NCI-H774 (cell line): ENCODE measurements around the gene STRBP.
A peak's percentile ranks its signal among the peaks of the same experiment; 100 is the strongest.
"Not testable (repeated sequence)": the region's sequence is repeated elsewhere in the genome, so short reads cannot be mapped to it uniquely, and the experiment has no call there.

Experiments
- DNase-seq: peaks from one replicate; lab custom pipeline; 2025; lab: John Stamatoyannopoulos, UW

Gene STRBP

DNA sequence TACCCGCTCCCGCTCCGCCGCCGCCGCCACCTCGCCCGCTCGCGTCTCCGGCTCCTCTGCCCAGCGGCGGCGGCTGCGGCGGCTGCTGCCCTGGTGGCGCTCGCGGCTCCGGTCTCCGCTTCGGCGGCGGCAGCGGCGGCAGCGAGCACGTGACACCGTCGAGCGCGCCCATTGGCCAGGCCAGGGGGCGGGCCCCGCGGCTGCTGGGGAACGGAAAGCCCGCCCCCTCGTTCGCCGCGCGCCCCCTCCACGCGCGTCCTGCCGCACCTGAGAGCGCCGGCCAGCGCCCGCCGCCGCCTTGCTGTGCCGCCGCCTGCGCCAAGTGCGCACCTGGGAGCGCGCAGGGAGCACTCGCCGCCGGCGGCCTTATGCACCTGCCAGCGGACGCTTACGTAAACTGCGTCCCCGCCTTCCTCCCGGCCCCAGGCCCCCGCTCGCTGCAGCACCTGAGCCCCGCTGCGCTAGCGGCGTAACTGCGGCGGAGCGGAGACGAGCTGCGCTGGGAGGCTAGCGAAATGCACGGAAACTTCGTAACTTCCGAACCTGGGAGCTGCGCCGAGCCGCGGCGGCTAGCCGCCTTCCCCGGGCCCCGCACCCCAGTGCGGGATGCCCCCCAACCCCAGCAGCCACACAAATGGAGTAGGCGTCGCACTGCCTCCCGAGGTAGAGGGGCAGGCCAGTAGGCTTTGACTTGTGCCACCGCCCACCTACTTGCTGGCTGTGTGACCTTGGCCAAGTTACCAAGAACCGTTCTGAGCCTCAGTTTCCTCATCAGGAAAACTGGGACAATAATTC, at the start of gene STRBP:
TSS of gene STRBP (minus strand) at position 122 of the 795 bp plus-strand sequence. CDS start 84,452 bp downstream, outside the sequence.
- DNase-seq, result peak; percentile 96

DNA sequence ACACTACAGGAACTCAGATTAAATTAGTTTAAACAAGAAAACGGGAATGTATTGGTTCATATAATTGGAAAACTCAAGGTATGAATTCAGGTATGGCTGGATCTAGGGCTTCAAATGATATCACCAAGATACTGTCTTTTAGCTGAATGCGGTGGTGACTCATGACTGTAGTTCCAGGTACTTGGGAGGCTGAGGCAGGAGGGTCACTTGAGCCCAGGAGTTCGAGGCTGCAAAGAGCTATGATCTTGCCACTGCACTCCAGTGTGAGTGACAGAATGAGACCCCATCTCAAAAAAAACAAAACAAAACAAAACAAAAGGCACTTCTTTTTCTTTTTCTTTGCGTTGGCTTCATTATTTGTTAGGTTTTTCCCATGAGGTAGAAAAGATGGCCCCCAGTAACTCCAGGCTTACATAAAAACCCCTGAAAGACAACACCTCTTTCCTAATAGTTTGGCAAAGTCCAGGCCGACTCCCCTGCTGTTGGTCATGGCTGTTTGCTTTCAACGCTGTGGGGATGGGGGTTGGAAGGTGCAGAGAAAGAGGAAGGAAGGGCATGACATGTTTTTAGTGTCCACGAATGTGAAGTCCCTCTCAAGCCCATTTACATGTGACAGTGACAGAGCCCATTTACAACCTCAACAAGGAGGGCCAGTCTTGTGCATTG, 47.8 kb upstream of the STRBP start:
- no peak for DNase-seq

DNA sequence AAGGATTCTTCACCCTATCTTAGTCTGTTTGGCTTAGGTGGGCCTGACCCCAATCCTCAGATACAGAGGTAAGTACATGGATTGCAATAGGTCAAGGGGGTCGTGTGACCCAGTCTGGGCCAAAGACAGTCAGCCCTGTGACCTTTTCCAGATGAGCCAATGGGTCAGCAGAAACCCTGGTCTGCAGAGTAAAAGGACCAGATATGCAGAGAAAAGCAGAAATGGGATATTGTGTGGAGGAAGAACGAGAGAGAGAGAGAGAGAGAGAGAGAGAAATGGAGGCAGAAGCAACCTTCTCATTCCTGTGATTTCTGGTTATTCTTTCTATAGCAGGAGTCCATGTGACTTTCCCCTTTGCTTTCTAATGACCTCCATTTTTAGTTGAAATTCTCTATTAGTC, 47.2 kb upstream of the STRBP start:
- DNase-seq, result no peak

DNA sequence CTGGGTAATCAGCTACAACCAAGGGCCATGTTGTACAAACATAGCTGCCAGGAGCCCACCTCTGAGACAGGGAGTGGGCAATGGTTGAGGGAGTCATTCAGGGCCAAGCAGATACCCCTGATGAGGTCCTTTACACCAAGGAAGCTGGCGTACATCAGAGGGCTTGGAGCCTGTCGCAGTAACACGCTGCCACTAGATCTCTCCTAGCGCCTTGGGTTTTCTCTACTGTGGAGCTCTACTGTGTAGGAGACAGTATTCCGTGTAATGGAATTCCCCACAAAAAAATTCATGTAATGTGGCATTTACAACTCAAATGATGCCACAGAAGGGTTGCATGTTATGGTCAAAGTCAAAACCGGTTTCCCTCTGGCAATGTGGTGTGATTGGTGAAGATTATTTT, 46.2 kb upstream of the STRBP start:
- DNase-seq, result no peak

DNA sequence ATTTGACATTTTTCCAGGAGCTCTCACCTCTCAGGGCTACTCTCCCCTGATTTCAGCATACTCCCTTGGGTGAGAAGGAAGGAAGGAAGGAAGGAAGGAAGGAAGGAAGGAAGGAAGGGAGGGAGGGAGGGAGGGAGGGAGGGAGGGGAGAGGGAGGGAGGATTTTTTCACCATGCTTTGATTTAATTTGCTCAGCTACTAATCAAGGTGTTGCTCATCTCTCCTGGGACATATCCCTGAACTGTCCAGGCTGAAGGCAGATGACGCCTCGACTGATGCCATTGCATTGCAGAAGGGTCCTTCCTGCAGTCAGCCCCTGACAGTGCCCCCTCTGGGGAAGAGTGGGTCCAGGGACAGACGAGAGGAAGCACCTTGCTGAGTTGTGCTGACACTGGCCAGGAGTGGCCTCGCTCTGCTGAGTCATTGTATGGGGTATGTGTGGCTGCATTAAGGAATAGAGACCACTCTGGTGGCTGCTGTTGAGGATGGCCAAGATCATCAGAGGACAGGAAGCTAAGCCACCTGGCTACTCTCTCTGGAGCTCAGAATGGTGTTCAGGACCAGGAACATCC, 44.0 kb upstream of the STRBP start:
- no peak for DNase-seq

DNA sequence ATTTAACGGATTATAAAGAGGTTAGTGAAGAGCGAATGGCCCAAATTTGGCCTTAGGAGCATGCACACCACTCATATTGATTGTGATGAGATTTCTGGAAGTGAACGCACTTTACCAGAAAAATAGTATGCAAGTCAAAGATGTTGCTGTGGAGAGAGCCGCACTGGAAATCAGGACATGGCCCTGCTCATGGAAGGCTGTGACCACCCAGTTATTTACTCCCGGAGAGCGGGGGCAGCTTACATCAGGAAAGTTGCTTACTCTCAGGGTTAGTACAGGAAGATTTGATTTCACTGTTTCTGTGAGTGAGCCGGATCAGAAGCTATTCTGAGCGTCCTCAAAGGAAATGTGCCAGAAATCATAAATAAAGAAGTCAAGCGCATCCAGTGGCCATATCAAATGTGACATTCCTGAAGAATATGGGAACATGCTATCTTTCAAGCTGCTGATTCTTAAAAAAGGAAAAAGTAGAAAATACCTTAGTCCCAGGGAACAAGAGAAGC, 42.9 kb upstream of the STRBP start:
- no peak for DNase-seq

DNA sequence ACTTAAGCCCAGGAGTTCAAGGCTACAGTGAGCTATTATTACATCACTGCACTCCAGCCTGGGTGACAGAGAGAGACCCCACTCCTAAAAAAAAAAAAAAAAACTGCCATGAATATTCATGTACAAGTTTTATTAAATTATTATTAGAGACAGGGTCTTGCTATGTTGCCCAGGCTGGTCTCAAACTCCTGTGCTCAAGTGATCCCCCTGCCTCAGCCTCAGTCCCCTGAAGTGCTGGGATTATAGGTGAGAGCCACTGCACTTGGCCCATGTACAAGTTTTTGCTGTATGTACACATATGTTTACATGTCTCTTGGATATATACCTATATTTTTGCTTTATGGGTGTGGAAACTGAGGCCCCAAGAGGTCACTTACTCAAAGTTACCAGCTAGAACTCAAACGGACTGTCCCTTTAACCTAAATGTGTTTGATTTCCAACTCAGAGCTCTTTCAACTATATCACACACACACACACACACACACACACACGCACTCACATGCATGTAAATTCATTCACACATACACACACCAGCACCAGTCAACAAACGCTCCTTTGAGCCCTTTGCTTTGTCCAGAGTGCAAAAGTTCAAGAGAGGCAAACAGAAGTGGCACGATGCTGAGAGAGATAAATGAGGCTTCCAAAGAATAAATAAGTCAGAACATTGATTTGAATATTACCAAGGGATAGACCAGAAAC, 42.3 kb upstream of the STRBP start:
- no peak for DNase-seq

DNA sequence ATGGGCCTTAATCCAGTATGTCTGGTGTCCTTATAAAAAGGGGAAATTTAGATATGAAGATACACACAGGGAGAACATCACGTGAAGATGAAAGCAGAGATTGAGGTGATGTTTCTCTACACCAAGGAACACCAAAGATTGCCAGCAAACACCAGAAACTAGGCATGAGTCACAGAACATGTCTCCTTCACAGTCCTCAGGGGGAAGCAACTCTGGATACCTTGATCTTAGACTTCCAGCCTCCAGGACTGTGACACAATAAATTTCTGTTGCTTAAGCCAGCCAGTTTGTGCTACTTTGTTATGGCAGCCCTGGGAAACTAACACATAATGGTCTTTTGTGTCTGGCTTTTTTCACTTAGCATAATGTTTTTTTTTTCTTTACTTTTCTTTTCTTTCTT, 41.2 kb upstream of the STRBP start:
- DNase-seq, result no peak

DNA sequence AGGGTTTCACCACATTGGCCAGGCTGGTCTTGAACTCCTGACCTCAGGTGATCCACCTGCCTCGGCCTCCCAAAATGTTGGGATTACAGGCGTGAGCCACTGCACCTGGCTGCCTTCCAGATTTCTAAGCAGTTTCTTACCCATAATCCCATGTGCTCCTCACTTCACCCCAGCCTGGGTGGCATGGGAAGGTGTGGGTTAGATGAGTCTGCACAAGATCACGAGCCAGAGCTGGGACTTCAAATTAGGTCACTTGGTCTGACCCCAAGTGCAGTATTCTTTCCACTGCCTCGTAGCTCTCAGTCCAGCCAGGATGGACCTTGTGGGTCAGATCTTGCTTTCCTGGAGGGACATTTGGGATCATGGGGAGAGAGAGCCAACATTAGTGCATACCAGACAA, 37.5 kb upstream of the STRBP start:
- no peak for DNase-seq

DNA sequence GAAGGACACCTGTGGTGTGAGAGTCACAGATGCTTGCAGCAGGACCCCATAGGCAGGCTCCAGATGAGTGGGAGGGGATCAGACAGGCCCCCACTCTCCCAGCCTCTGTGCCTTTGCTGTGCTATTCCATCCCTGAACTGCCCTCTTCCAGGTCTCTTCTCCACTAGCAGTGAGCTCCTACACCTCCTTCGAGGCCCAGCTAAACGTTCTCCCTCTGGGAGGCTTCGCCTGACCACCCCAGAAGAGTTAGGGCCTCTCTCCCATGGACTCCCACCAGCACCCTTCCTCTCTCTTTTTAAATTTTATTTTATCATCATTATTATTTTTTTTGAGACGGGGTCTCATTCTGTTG, 35.9 kb upstream of the STRBP start:
- no peak for DNase-seq

DNA sequence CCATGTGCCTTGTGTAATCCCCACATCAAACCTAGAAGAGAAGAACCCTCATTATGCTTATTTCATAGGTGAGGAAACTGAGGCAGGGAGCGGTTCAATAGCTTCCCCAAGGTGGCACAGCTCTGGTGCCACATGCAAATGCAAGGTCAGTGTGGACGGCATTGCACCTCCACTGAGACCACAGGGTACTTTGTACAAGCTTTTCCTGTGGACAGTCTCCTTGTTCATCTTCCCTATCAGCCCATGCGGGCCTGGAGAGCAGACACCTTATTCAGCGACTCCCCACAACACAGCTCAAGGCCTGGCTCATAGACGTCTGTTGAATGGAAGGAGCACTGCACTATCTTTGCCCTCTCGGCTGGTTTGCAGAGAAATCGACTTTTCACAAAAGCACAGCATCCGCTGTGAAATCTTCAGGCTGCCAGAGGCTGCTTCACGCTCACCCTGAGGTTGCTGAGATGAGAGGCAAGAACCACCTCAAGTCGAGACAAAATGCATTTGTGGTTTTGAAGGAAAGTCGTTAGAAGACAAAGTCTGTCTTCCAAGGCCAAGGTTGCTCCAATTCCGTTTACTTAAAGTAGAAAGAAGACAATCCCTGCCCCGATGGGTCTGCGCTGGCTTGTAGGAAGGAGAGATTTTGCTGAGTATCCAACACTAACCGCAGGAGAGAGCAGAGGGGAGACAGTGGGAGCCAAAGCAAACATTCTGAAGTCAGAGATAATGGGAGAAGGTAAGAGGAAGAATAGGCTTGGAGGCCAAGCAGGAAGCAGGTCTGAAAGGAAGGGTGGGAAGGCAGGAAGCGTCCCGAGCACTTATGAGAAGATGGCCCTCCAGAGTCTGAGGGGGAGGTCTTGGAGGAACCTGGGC, 34.2 kb upstream of the STRBP start:
- DNase-seq, result no peak

DNA sequence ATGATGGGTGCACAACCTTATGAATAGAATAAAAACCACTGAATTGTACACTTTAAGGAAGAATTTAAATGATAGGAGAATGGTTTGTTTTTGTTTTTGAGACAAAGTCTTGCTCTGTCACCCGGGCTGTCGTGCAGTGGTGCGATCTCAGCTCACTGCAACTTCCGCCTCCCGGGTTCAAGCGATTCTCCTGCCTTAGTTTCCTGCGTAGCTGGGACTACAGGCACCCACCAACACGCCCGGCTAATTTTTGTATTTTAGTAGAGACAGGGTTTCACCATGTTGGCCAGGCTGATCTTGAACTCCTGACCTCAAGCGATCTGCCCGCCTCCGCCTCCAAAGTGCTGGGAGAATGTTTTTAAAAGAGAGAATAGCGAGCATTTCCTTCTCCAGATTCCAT, 33.5 kb upstream of the STRBP start:
- DNase-seq, result not testable (repeated sequence)

DNA sequence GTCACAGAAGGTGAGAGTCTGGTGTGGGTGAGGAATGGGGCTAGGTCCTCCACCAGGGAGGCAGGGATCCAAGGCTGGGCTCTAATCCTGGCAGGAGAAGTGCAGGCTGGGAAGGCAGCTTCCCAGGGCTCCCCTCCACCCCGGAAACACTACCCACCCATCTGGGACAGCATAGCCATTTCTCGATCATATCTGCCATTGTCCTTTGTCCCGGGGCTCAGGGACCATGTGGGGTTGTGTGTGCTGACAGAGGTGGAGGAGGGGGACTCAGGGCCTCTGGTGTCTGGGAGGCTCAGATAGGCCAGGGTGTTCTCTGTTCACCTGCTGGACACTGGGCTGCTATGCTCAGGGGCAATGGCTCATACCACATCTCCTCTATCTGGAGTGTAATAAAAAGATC, 32.2 kb upstream of the STRBP start:
- no peak for DNase-seq

DNA sequence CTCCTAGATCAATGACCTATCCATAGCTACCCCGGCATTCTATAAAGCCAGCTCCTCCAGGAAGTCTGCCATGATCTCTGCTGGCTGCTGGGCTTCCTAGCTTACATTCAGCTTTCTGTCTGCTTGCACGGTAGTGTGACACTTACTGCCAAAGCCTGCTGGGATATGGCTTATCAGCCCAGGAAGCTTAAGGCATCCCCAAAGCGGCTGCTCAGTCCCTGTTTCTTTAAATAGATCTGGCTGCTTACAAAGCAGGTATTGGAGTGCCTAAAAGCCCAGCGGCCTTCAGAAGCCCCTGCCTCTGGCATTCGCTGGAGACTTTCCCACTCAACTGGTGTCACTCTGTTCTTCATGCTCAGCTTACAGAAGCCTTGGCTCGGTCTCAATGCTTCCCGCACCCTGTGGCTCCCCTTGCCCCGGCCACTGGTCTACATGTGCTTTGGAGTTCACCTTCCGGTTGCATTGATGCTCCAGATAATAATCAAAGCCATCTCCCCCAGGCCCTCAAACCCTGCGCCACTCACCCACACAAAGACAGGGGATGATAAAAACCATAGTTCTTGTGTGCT, 31.3 kb upstream of the STRBP start:
- no peak for DNase-seq

DNA sequence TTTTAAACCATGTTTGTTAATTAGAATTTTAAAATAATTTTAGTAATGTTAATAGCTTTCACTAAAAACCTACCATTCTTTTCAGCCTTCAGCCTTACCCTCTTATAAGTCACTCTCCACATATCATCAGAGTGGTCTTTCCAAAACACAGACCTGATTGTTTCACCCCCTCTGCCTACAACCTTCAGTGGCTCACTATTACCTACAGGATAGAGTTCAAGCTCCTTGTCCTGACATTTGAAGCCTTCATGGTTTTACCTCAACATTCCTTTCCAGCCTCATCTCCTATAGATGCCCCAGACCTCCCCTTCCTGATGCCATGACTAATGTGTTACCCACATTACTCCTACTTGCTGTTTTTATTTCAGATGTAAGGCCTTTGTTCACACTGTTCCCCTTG, 27.8 kb upstream of the STRBP start:
- no peak for DNase-seq

DNA sequence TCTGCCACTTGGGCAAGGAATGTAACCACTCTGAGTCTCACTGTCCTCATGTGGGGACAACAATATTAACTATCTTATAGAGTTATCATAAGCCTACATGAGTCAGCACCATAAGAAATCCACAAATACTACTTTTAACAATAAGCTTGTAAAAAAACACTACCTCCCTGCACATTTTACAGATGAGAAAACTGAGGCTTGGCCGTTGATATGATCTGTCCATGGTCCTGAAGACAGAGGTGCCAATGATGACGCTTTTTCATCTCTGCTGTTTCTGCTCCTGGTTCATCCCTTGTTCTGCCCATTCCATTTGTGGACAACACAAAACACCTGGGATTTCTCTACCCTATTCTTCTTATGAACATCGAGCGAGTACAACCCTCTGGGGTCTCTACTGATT, 23.4 kb upstream of the STRBP start:
- DNase-seq, result no peak

DNA sequence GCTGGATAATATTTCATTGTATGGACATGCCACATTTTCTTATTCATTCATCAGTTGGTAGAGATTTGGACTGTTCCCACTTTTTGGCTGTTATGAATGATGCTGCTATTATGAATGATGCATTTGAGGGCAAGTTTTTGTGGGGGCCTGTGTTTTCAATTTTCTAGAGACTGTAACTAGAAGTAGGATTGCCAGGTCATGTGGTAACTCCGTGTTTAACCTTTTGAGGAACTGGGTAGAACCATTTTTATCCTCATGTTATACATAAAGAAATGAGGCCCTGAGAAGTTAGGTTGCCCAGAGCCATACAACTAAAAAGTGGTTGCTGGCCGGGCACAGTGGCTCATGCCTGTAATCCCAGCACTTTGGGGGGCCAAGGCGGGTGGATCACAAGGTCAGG, 22.4 kb upstream of the STRBP start:
- DNase-seq, result no peak

DNA sequence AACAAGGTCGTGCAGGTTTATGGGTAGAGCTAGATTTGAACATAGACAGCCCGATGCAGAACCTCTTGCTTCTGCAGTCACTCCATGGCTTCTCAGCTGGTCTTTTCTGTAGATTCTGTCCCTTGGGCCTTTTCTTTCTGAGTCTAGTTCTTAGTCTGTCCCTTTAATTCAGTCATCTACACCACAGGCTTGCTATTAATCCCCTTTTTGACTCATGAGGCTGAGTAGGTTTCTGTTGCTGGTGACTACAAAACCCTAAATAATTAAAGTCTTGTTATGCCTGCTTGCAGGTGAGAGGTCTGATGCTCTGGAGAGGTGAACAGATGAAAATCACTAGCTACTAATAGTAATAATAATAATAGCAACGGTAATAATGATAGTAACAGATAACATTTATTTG, 19.3 kb upstream of the STRBP start:
- no peak for DNase-seq

DNA sequence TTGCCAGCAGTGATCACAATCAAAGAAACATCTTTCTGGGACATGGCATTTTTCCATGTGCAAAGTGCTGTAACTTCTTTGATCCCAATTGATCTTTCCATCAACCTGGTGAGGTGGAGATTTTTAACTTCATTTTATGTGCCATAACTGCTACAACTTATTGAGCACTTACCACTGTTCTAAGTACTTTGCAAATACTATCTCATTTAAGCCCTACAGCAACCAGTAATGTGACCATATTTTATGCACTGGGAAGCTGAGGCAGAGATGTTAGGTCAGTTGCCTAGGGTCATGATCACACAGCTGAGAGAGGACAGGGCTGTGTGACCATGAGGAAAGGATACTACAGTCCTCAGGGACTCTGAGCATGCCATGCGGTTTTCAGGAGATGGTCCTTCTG, 17.9 kb upstream of the STRBP start:
- no peak for DNase-seq

DNA sequence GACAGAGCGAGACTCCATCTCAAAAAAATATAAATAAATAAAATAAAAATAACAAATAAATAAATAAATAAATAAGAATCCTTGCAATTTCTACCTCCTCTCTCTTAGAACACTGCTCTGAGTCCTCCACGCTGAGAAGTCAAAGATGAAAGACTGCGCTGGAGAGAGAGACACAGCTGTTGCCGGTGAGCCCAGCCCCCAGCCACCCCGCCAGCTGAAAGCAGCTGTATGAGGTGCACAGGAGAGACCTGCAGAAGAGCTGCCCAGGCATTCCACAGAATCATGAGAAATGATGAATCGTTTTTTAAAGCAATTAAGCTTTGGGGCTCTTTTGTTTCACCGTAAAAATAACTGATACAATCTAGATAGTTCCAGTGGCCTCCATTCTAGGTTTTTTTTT, 16.3 kb upstream of the STRBP start:
- no peak for DNase-seq

DNA sequence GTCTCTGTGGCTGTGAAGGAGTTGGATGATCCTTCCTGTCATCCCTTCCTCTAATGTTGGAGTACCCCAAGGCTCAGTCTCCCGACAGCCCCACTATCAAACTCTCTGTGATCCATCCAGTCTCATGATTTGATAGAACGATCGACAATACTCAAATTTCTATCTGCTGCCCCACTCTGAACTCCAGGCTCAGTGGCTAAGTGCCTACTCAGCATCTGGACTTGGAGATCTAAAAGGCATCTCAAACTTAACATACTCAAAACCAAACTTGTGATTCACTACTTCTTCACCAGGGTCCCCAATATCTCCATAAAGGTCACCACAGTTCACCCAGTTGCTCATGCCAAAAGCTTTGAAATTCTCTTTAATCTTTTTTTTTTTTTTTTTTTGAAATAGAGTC, 15.1 kb upstream of the STRBP start:
- DNase-seq, result no peak

DNA sequence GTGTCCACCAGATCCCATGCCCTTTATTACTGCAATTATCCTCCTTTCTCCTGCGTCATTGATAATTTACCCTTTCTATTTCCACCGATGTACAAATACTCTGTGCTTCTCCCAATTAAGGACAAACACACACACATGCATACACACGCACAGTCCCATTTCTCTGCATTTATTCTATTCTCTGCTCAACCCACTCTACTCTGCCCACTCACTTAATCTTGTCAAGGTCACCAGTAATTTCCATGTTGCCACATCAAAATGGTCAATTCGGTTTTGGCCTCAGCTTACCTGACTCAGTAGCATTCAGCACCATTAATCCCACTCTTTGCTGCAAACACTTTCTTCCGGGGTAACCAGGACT, 14.6 kb upstream of the STRBP start:
- DNase-seq, result peak; percentile 77
